Naive B cell (primary cell): Measurements from ENCODE around the gene TMEM272. TPM values are rescaled to one million over a fixed set of nuclear protein-coding genes. Genes with fewer than 3 reads are reported as not detected.

Source experiments
- ATAC-seq, 2 donors: fragments of 150-1000 bp; cut with Tn5 transposase; 2 replicates each; pipeline ENCODE4 v1.10.0; 2021; ENCODE audit warnings: low read depth in 2 of 2, mild to moderate bottlenecking in 2 of 2, moderate library complexity in 2 of 2
- DNase-seq: peaks from one replicate; pipeline ENCODE4 v3.0.0; 2022
- H3K27ac Mint-ChIP-seq, 6 donors: one replicate each; pipeline ENCODE4 v1.8.0; 2020 to 2022; ENCODE audit warnings: mild to moderate bottlenecking in 6 of 6, mixed read lengths in 6 of 6, moderate library complexity in 5 of 6, inconsistent platforms in 2 of 6
- H3K27me3 Mint-ChIP-seq, 3 donors: one replicate each; pipeline ENCODE4 v1.8.0; 2021 to 2022; ENCODE audit warnings: mixed read lengths in 3 of 3, mild to moderate bottlenecking in 1 of 3
- H3K36me3 Mint-ChIP-seq, 2 donors: one replicate each; pipeline ENCODE4 v1.8.0; 2020 to 2022; ENCODE audit warnings: mixed read lengths in 2 of 2, inconsistent platforms in 1 of 2, mild to moderate bottlenecking in 1 of 2
- H3K4me1 Mint-ChIP-seq, 3 donors: one replicate each; pipeline ENCODE4 v1.8.0; 2020 to 2022; ENCODE audit warnings: mixed read lengths in 3 of 3, inconsistent platforms in 1 of 3, mild to moderate bottlenecking in 1 of 3, moderate library complexity in 1 of 3
- H3K4me3 Mint-ChIP-seq, 8 donors: one replicate each; pipeline ENCODE4 v1.8.0; 2020 to 2022; ENCODE audit warnings: mild to moderate bottlenecking in 8 of 8, mixed read lengths in 8 of 8, moderate library complexity in 8 of 8, inconsistent platforms in 2 of 8
- H3K9me3 Mint-ChIP-seq, 7 donors: one replicate each; pipeline ENCODE4 v1.8.0; 2020 to 2022; ENCODE audit warnings: mixed read lengths in 7 of 7, mild to moderate bottlenecking in 5 of 7, inconsistent platforms in 2 of 7, moderate library complexity in 1 of 7
- polyA plus RNA-seq, 6 donors: library from polyadenylated mRNA; unstranded; fragments of 300-500 nt; fragmentation: Illumina TruSeq; gene quantifications; one replicate each; pipeline ENCODE4 v1.2.3, GENCODE V29; 2021; ENCODE audit warnings: low read depth in 6 of 6

The TMEM272 gene
- polyA plus RNA-seq, 6 donors from 2014 or later: 0.09 to 0.11 TPM; not detected in 4

DNA sequence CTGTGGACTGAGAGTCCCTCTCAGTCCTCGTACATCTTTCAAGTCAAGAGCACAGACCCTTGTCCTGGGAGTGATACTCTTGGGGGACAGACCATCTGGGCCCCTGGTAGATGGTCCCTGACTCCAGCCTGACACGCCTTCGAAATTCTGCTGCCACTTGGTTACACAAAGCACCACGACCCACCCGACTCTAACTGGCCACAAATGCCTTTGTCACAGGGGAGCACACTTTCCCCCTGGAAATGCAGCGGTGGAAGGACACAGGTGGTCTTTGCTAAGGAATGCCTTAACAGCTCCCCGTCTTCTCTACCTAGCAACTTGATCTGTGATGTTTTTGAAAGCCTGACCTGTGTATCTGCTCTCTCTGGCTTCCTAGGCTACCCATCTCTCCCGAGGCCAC lies 27.3 kb downstream of the TMEM272 start:
- Mint-ChIP-seq H3K9me3 (no peaks in the 10 kb centered on the region), H3K36me3 (no peaks in the 10 kb centered on the region), H3K27ac (peak overlapping the region in 1 of 6 donors; percentile 69), H3K27me3 (no peaks in the 10 kb centered on the region), H3K4me3 (no peak overlapping the region), H3K4me1 (peaks cover 33 to 58% (median 49%) of the 10 kb centered on the region in 3 donors)
- ATAC-seq: no peak
- DNase-seq: no peak

DNA sequence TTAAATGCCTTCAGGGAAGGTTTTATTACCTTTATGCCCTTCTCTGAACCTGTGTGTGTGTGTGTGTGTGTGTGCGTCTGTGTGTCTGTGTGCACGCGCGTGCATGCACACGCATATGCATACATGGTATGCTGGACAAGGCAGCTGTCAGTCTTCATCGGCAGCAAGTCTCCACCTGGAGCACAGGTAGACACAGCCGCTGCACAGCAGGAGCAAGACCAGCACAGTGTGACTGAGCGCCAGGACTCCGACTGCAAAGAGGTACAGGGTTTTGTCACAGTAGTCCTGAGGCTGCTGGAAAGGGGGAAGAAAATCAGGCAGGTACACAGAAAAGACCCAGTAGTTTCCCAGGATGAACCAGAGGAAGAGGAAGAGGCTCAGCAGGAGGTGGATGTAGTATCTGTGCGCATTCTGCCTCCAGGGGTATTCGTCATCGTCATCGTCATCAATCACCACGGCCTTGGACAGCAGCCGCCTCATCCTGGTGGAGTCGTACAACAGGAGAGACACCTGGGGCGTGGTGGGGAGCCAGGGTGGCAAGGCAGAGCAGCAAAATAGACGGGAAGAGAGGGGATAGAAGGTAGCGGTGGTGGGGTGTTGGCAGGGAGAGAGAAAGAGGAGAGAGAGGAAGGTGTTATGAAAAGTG lies 28.2 kb downstream of the TMEM272 start:
- Mint-ChIP-seq H3K36me3 (no peaks in the 10 kb centered on the region), H3K9me3 (no peaks in the 10 kb centered on the region), H3K4me1 (peaks cover 30 to 54% (median 44%) of the 10 kb centered on the region in 3 donors), H3K27me3 (no peaks in the 10 kb centered on the region), H3K4me3 (no peak overlapping the region), H3K27ac (peak overlapping the region in 3 of 6 donors; percentile 15 to 29 (median 17))
- ATAC-seq: no peak
- no peak for DNase-seq

DNA sequence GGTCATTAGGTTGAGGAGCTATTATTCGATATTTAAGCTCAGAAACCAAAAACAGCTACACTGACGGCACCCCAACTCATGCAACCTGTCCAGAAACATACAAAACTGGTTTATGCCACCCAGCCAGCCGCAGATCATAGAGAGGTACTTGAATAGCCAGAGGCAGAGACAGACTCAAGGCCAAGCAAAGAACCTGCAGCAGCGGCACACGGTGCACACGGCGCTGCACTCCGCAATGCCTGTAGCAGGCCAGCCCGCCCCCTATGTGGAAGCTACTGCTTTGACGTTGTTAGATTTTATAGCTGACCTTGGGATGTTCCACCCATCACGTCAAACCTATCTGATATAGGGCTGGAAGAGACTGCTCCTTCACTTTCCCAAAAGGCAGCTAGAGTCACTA lies 29.1 kb downstream of the TMEM272 start:
- Mint-ChIP-seq H3K4me3 (no peak overlapping the region), H3K9me3 (no peaks in the 10 kb centered on the region), H3K36me3 (no peaks in the 10 kb centered on the region), H3K4me1 (peaks cover 28 to 54% (median 38%) of the 10 kb centered on the region in 3 donors), H3K27me3 (no peaks in the 10 kb centered on the region), H3K27ac (no peak overlapping the region)
- ATAC-seq (no peak), DNase-seq (no peak)

DNA sequence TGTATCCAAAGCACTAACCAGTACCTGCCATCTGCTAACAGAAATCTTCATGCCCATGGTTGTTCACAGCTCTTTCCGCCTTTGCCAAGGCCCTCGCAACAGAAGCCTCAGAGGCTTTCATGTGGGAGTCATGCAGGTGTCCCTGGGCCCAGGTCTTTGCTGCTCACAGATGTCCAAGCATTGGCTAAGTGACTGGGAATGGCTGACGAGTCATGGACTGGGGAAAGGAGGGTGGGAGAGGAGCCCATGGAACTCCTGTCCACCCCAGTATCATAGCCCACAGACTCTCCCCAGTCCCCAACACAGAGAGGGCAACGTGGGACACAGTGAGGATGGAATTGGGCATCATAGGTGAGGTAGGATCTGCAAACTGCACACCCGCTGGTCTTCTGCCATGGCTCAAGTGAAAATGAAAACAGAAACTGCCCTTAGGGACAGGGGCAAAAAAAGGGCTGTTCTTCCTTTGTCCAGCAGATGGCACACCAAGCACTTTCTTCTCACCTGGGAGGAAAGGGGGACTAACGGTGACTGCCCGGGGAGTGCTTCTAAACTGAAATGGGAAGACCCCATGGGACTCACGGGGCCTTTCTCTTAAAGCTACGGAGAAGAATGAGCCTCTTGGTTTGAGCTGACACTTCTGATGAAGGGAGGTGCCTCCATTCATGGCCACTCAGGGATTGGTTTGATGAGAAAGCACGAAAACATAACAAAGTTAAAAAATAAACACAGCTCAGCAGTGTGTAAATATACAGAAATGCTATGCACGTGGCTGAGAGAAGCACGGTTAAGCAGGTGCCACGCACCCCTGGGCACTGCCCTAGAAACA lies 29.9 kb downstream of the TMEM272 start:
- H3K36me3 Mint-ChIP-seq: no peaks in the 10 kb centered on the region
- no peaks in the 10 kb centered on the region for H3K27me3 Mint-ChIP-seq
- peak overlapping the region in 4 of 6 donors; percentile 44 to 64 (median 58) for H3K27ac Mint-ChIP-seq
- H3K9me3 Mint-ChIP-seq: no peaks in the 10 kb centered on the region
- peak overlapping the region in 5 of 8 donors; percentile 28 to 71 (median 48) for H3K4me3 Mint-ChIP-seq
- DNase-seq (peak; percentile 79), ATAC-seq (peak; percentile 89 to 90)
- H3K4me1 Mint-ChIP-seq: peaks cover 28 to 48% (median 30%) of the 10 kb centered on the region in 3 donors

DNA sequence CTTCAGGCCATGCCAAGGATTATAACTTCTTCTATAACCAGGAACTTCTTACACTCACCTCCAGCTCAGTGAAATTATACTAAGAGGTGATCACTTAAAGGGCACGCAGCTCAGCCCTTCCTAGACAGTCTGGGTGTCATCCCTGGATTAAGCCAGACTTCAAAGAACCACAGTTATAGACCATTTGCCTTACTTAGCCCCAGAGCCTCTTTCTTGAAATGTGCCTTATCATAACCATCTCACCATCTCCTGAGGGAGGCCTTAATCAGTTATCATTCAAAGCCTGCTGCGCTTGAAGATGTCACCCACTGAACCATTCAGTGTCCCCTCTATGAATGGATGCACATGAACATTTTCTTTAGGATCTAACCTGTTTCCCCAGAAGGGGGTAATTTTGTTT lies 30.9 kb downstream of the TMEM272 start:
- H3K4me1 Mint-ChIP-seq: peaks cover 20 to 38% (median 24%) of the 10 kb centered on the region in 3 donors
- H3K36me3 Mint-ChIP-seq: no peaks in the 10 kb centered on the region
- no peak overlapping the region for H3K4me3 Mint-ChIP-seq
- ATAC-seq: no peak
- H3K27me3 Mint-ChIP-seq: no peaks in the 10 kb centered on the region
- peaks cover 0 to under 1% (median 0%) of the 10 kb centered on the region in 7 donors for H3K9me3 Mint-ChIP-seq
- DNase-seq: no peak
- H3K27ac Mint-ChIP-seq: peak overlapping the region in 2 of 6 donors; percentile 63 to 68

DNA sequence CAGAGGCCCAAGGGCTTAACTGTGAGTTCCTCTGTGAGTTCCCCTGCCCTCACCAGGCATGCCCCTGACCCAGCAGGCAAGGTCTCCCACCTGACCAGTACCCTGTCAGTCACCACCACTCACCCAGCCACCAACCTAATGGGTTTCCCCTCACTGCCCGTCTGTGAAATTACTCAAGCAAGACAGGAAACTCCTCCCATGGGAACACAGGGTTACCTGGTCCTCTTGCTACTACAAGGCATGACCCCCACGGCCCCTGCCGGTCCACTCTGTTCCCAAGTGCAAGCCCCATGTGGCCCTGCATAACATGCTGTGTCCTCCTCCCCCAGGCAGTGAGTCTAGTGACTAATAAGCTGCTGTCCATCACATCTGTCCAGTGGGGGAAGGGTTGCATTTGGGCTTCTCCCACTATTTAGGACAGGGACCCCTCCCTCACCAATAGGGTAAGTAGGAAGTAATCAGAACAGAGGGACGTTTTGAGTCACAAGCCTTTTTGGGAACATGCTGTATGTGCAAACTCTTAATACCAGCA lies 33.0 kb downstream of the TMEM272 start:
- H3K4me3 Mint-ChIP-seq: no peak overlapping the region
- ATAC-seq (no peak), DNase-seq (no peak)
- no peaks in the 10 kb centered on the region for H3K36me3 Mint-ChIP-seq
- no peaks in the 10 kb centered on the region for H3K27me3 Mint-ChIP-seq
- peaks cover 16 to 34% (median 20%) of the 10 kb centered on the region in 3 donors for H3K4me1 Mint-ChIP-seq
- H3K9me3 Mint-ChIP-seq: peaks cover 0 to 5% (median 0%) of the 10 kb centered on the region in 7 donors
- peak overlapping the region in 3 of 6 donors; percentile 26 to 88 (median 52) for H3K27ac Mint-ChIP-seq

DNA sequence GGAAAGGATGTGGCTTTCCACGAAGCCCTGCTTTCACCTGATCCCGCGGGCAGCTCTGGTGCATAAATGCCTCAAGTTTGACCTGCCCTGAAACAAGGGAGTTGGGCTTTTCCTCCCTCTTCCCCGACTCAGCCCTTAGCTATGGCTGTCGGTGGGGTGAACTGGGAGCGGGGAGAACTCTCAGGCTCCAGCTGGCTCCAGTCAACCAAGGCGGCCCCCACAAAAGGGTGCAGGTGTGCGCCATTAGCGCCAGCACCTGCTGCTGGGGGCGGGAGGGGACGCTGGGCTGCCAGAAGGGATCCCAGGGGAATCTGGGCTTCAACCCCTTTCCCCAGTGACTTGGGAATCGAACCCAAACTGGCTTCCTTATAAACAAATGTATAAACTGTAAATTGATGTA lies 33.9 kb downstream of the TMEM272 start:
- peaks cover 20 to 35% (median 25%) of the 10 kb centered on the region in 3 donors for H3K4me1 Mint-ChIP-seq

DNA sequence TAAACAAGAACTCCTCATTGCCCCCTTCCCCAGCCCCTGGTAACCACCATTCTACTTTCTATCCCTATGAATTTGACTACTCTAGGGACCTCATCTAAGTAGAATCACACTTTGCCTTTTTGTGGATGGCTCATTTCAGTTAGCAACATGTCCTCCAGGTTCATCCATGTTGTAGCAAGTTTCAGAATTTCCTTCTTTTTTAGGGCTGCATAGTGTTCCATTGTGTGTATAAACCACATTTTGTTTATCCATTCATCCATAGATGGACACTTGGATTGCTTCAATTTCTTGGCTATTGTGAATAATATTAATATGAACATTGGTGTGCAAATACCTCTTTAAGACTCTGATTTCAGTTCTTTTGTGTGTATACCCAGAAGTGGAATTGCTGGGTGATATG lies 36.2 kb downstream of the TMEM272 start:
- Mint-ChIP-seq H3K9me3 (peaks cover 0 to 5% (median 0%) of the 10 kb centered on the region in 7 donors), H3K27me3 (no peaks in the 10 kb centered on the region), H3K4me1 (peaks cover 27 to 39% (median 36%) of the 10 kb centered on the region in 3 donors), H3K27ac (no peak overlapping the region), H3K4me3 (peak overlapping the region in 1 of 8 donors; percentile 18), H3K36me3 (no peaks in the 10 kb centered on the region)
- ATAC-seq: no peak
- DNase-seq: no peak

More for the DNA sequence above, 33.9 kb downstream of the TMEM272 start:
- DNase-seq (no peak), ATAC-seq (no peak)
- Mint-ChIP-seq H3K4me3 (peak overlapping the region in 1 of 8 donors; percentile 22), H3K27ac (peak overlapping the region in 2 of 6 donors; percentile 6 to 80), H3K27me3 (no peaks in the 10 kb centered on the region), H3K9me3 (peaks cover 0 to 5% (median 0%) of the 10 kb centered on the region in 7 donors), H3K36me3 (no peaks in the 10 kb centered on the region)

DNA sequence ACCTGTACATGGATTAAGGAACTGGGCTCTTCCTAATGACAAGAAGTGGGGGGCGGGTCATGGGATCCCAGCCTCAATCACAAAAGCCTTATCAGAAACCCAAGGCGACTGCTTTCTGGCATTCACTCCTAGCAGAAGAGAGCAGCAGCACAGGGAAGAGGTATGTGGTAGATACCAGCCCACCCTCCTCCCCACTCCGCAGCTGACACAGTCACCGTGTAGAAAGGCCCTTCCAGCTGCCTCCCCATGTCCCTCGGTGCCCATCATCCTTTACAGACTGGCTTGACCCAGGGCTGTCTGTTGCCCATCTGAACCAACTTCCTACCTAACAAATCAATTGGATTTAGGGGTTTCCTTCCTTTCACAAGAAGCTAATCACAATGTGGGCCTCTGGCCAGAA lies 37.9 kb downstream of the TMEM272 start:
- Mint-ChIP-seq H3K4me3 (peak overlapping the region in 1 of 8 donors; percentile 86), H3K27me3 (no peaks in the 10 kb centered on the region), H3K27ac (peak overlapping the region in 2 of 6 donors; percentile 47 to 99), H3K4me1 (peaks cover 27 to 51% (median 38%) of the 10 kb centered on the region in 3 donors), H3K9me3 (peaks cover 0 to 5% (median 0%) of the 10 kb centered on the region in 7 donors), H3K36me3 (no peaks in the 10 kb centered on the region)
- ATAC-seq: no peak
- no peak for DNase-seq

DNA sequence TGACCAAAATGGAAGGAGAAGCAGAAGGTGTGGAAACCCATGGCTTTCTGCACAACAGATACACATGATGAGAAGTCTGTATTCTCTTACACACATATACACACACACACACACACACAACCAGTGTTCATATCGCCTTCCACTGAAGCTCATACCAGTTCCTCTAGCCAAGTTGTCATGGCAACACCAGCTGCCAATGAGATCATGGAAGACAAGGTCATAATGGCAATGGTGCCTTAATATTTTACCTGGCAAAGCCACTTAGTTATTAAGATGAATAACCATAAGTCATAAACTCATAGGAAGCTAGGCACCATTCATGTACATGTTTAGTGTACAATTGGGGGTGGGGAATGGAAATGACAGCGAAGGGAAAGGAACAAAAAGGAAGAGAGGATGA lies 38.4 kb downstream of the TMEM272 start:
- H3K4me1 Mint-ChIP-seq: peaks cover 25 to 49% (median 34%) of the 10 kb centered on the region in 3 donors
- no peaks in the 10 kb centered on the region for H3K27me3 Mint-ChIP-seq
- DNase-seq (no peak), ATAC-seq (no peak)
- H3K4me3 Mint-ChIP-seq: peak overlapping the region in 1 of 8 donors; percentile 86
- H3K36me3 Mint-ChIP-seq: no peaks in the 10 kb centered on the region
- H3K27ac Mint-ChIP-seq: peak overlapping the region in 3 of 6 donors; percentile 71 to 99 (median 90)
- H3K9me3 Mint-ChIP-seq: peaks cover 0 to 5% (median 0%) of the 10 kb centered on the region in 7 donors

DNA sequence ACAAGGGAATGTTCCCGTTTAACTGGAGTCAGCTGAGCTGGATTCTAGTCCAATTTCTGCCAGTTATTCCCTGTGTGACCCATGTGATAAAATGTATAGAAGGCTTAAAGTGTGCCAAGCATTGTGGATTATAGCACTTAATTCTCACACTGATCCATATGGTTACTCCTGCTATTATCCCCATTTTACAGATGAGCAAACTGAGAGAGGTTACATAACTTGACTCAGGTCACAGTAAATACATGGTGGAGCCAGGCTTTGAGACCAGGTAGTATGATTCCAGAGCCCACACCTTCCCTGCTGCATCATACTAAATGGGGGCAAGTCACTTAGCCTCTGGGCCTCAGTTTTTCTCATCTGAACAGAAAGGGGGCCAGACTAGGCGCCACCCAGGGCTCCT lies 39.1 kb downstream of the TMEM272 start:
- Mint-ChIP-seq H3K4me1 (peaks cover 22 to 43% (median 33%) of the 10 kb centered on the region in 3 donors), H3K27ac (peak overlapping the region in 4 of 6 donors; percentile 75 to 99 (median 88)), H3K9me3 (peaks cover 0 to 5% (median 0%) of the 10 kb centered on the region in 7 donors), H3K4me3 (peak overlapping the region in 1 of 8 donors; percentile 86), H3K27me3 (no peaks in the 10 kb centered on the region), H3K36me3 (no peaks in the 10 kb centered on the region)
- DNase-seq (no peak), ATAC-seq (no peak)

DNA sequence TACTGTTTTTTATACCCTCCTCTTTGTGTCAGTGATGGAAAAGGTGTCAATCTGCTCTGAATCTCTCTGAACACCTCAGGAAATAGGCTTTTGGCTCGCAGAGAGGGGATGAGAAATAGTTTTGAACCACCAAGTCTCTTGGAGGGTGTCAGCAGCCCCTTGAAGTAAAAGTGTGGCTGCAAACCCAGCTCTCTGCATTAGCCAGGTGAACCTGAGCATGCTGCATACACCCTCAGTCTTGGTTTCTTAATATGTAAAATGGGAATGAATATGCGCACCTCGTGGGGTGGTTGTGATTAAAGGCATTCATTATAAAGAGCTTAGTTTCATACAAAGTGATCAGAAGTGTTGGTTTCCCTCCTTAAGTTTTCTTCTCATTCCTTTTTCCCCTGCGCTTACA lies 39.7 kb downstream of the TMEM272 start:
- Mint-ChIP-seq H3K9me3 (peaks cover 0 to 5% (median 0%) of the 10 kb centered on the region in 7 donors), H3K4me1 (peaks cover 18 to 42% (median 33%) of the 10 kb centered on the region in 3 donors), H3K4me3 (peak overlapping the region; percentile 86 to 95 (median 90)), H3K27me3 (no peaks in the 10 kb centered on the region), H3K36me3 (no peaks in the 10 kb centered on the region), H3K27ac (peak overlapping the region; percentile 95 to 99 (median 98))
- DNase-seq: no peak
- no peak for ATAC-seq
